ENCODE measurements around the gene ESD. TPM values are rescaled to one million over a fixed set of nuclear protein-coding genes. Genes with fewer than 3 reads are reported as not detected.

ESD gene
- total RNA-seq, 3 donors from 2014 or later (not counting 1 experiment from before 2014, with no cell fraction given): 12.9 to 18.5 (median 14.3) TPM

DNA sequence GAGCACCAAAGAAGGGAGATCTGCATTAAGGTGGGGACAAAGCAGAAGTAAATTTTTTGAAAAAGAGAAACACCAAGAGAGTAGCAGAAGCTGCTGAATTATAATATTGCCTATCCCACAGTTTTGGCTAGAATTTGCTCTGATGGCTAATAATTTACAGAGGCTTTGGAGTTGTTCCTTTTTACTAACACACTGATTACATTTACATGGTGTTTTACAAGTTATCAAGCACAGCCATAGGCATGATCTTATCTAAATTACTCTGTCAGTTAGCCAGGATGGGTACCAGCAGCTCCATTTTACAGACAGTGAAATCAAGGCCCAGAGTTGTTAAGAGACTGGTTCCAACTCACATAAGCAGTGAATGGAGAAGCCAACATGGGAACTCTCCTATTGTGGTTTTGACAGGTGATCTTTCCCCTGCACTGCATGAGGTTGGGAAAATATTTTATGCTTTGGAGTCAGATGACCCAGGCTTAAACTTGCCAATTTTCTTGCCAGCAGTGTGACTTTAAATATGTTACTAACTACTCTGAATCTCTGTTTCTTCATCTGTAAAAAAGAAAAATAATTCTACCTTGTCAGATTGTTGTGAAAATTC is 33.5 kb upstream of the ESD start:
- TF ChIP-seq, protein P1, sequence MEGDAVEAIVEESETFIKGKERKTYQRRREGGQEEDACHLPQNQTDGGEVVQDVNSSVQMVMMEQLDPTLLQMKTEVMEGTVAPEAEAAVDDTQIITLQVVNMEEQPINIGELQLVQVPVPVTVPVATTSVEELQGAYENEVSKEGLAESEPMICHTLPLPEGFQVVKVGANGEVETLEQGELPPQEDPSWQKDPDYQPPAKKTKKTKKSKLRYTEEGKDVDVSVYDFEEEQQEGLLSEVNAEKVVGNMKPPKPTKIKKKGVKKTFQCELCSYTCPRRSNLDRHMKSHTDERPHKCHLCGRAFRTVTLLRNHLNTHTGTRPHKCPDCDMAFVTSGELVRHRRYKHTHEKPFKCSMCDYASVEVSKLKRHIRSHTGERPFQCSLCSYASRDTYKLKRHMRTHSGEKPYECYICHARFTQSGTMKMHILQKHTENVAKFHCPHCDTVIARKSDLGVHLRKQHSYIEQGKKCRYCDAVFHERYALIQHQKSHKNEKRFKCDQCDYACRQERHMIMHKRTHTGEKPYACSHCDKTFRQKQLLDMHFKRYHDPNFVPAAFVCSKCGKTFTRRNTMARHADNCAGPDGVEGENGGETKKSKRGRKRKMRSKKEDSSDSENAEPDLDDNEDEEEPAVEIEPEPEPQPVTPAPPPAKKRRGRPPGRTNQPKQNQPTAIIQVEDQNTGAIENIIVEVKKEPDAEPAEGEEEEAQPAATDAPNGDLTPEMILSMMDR (IDR thresholded peaks at IDR 0.05): no peak
- Histone ChIP-seq H3K9me3 (ENCODE audit: control insufficient read depth, insufficient read depth, low read length) (no peaks in the 10 kb centered on the region), H3K4me1 (ENCODE audit: control insufficient read depth, insufficient read depth, low read length) (no peaks in the 10 kb centered on the region), H3K4me3 (ENCODE audit: low read length) (no peak overlapping the region), H3K27ac (ENCODE audit: low read length) (no peak overlapping the region), H3K27me3 (ENCODE audit: control insufficient read depth, insufficient read depth, low read length) (peaks cover 2% of the 10 kb centered on the region), H3K36me3 (ENCODE audit: control insufficient read depth, insufficient read depth, low read length) (no peaks in the 10 kb centered on the region)
- Mint-ChIP-seq H3K4me1 (no peaks in the 10 kb centered on the region), H3K27ac (no peak overlapping the region), H3K36me3 (no peaks in the 10 kb centered on the region), H3K4me3 (no peak overlapping the region), H3K9me3 (no peaks in the 10 kb centered on the region), H3K27me3 (ENCODE audit: low read depth in 2 of 2) (peaks cover 11 to 16% of the 10 kb centered on the region in 2 donors)
- intact Hi-C loops (cut with micrococcal nuclease): loop anchor here (5.0 kb wide), 1 partner anchor 942 kb away; no protein-coding TSS in a partner anchor
- ATAC-seq (no peak), DNase-seq (no peak)

DNA sequence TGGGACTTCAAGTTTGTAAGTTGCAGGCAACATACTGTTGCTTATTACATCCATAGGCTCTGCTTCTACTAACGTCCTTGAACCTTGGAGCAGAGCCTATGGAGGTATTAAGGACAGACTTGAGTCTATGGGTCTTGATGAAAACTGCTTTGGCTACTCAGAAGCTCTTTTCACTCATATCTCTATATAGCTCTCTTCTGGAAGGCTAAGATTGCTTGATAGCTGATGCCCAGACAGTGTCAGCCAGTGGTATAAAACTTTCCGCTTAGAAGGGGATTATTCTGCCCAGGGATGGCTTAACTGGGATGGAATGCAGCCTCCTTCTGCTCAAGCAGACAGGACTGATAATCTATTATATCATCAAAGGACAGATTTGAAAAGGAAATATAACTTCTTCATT is 25.6 kb upstream of the ESD start:
- Histone ChIP-seq H3K4me3 (ENCODE audit: low read length) (no peak overlapping the region), H3K27me3 (ENCODE audit: control insufficient read depth, insufficient read depth, low read length) (no peaks in the 10 kb centered on the region), H3K4me1 (ENCODE audit: control insufficient read depth, insufficient read depth, low read length) (no peaks in the 10 kb centered on the region), H3K27ac (ENCODE audit: low read length) (no peak overlapping the region), H3K36me3 (ENCODE audit: control insufficient read depth, insufficient read depth, low read length) (no peaks in the 10 kb centered on the region), H3K9me3 (ENCODE audit: control insufficient read depth, insufficient read depth, low read length) (no peaks in the 10 kb centered on the region)
- no peak for DNase-seq
- H3K27me3 Mint-ChIP-seq (ENCODE audit: low read depth in 2 of 2): peaks cover 0 to 11% of the 10 kb centered on the region in 2 donors
- WGBS (ENCODE audit: insufficient coverage): 85% methylated on average over 2 of the region's 2 CpGs
- intact Hi-C loops (cut with micrococcal nuclease): no loop called here
- H3K36me3 Mint-ChIP-seq: no peaks in the 10 kb centered on the region
- no peaks in the 10 kb centered on the region for H3K9me3 Mint-ChIP-seq
- no peaks in the 10 kb centered on the region for H3K4me1 Mint-ChIP-seq
- no peak for ATAC-seq
- TF ChIP-seq, protein P1 (IDR thresholded peaks at IDR 0.05): no peak
- no peak overlapping the region for H3K27ac Mint-ChIP-seq
- no peak overlapping the region for H3K4me3 Mint-ChIP-seq

DNA sequence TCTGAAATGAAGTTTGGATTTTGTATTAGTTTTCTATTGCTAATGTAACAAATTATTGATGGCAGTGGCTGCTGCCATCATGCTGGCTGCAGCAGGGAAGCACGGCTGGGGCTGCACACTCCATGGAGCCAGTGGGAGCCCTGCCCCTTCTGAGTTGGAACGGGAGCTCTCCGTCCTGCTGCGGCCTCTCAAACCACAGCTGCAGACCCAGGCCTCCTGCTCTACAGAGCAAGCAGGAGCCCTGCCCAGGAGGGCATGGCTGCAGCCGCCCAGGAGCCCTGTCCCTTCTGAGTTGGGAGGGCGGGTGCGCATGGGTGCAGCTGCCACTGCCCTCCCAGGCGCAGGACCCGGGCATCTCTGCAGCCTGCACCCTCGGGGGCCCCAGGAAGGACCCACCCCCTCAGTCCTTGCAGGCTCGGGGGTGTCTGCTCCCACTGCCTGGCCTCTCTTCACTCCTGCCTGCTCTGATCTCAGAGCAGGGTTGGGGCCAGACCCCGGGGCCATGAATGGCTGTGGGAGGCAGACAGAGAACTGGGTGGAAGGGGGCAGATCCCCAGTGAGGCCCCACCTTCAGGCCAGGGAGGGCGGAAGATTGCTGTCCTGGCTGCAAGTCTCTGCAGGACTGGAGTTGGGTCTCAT is 21.0 kb upstream of the ESD start:
- Histone ChIP-seq H3K36me3 (ENCODE audit: control insufficient read depth, insufficient read depth, low read length) (no peaks in the 10 kb centered on the region), H3K9me3 (ENCODE audit: control insufficient read depth, insufficient read depth, low read length) (no peaks in the 10 kb centered on the region), H3K27me3 (ENCODE audit: control insufficient read depth, insufficient read depth, low read length) (no peaks in the 10 kb centered on the region), H3K4me3 (ENCODE audit: low read length) (no peak overlapping the region), H3K27ac (ENCODE audit: low read length) (no peak overlapping the region), H3K4me1 (ENCODE audit: control insufficient read depth, insufficient read depth, low read length) (no peaks in the 10 kb centered on the region)
- no peak overlapping the region for H3K4me3 Mint-ChIP-seq
- TF ChIP-seq, protein P1 (IDR thresholded peaks at IDR 0.05): no peak
- H3K27me3 Mint-ChIP-seq (ENCODE audit: low read depth in 2 of 2): peaks cover 7 to 14% of the 10 kb centered on the region in 2 donors
- H3K4me1 Mint-ChIP-seq: no peaks in the 10 kb centered on the region
- ATAC-seq (no peak), DNase-seq (no peak)
- peaks cover 8% of the 10 kb centered on the region for H3K36me3 Mint-ChIP-seq
- 92% methylated on average over 13 of the region's 13 CpGs for WGBS (ENCODE audit: insufficient coverage)
- H3K9me3 Mint-ChIP-seq: peaks cover 0 to 1% of the 10 kb centered on the region in 2 donors
- no peak overlapping the region for H3K27ac Mint-ChIP-seq
- intact Hi-C loops (cut with micrococcal nuclease): no loop called here
